ENCODE measurements around the gene UNC80.

The UNC80 gene

GRCh38 chr2:210035679-210036078, 264.0 kb downstream of the UNC80 start:
- DNase-seq: no peak

GRCh38 chr2:210038078-210038477, 266.4 kb downstream of the UNC80 start:
- DNase-seq: no peak

- DNase-seq: no peak
Measured at GRCh38 chr2:210046851-210047500, 275.3 kb downstream of the UNC80 start.

Measured in COR-L47 (cell line).